ENCODE data around the gene TNFRSF8. TPM values are rescaled to one million over a fixed set of nuclear protein-coding genes. Genes with fewer than 3 reads are reported as not detected.

TNFRSF8 gene
- total RNA-seq, 1 donor from 2014 or later = 1.8 TPM

- no peak for ATAC-seq
- no peaks in the 10 kb centered on the region for H3K36me3 ChIP-seq
- no peak overlapping the region for H3K27ac ChIP-seq
- H3K27me3 ChIP-seq = no peaks in the 10 kb centered on the region
- H3K9me3 ChIP-seq = no peaks in the 10 kb centered on the region
- intact Hi-C loops (cut with DNase I) = no loop called here
- no peak for DNase-seq
- H3K4me3 ChIP-seq = no peak overlapping the region
- TF ChIP-seq, protein P1, sequence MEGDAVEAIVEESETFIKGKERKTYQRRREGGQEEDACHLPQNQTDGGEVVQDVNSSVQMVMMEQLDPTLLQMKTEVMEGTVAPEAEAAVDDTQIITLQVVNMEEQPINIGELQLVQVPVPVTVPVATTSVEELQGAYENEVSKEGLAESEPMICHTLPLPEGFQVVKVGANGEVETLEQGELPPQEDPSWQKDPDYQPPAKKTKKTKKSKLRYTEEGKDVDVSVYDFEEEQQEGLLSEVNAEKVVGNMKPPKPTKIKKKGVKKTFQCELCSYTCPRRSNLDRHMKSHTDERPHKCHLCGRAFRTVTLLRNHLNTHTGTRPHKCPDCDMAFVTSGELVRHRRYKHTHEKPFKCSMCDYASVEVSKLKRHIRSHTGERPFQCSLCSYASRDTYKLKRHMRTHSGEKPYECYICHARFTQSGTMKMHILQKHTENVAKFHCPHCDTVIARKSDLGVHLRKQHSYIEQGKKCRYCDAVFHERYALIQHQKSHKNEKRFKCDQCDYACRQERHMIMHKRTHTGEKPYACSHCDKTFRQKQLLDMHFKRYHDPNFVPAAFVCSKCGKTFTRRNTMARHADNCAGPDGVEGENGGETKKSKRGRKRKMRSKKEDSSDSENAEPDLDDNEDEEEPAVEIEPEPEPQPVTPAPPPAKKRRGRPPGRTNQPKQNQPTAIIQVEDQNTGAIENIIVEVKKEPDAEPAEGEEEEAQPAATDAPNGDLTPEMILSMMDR (IDR thresholded peaks at IDR 0.05) = no peak
- H3K4me1 ChIP-seq = peaks cover 58% of the 10 kb centered on the region
Observed at GRCh38 chr1:12170263-12170671, 107.2 kb downstream of the TNFRSF8 start.

DNA sequence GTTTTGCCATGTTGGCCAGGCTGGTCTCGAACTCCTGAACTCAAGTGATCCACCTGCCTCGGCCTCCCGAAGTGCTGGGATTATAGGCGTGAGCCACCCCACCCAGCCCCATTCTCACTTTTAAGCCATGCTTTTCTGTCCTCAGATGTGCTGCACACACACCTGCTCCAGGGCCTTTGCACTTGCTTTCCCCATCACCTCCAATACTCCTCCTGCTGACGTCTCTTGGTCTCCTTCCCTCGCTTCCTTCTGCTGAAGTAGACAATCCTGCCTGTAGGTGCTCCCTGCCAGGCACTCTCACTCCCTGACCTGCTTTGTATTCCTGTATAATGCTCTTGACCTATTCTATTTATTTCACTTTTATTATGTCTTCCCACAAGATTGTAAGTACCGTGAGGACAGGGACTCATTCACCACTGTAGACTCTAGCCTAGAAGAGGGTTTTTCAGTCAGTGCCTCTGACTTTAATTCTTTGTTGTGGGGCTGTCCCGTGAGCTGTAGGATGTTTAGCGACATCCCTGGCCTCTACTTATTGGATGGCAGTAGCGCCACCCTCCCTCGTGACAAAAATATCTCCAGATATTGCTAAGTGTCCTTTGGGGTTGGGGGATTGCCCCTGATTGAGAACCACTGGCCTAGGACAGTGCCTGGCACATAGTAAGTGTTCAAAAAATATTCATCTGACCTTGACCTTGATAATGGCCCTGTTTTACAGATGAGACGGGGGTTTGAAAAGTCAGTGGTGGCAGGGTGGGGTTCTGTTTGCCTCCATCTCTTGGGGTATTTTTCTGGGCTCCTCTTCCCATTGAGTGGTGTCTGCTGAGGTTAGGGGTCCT is 108.3 kb downstream of the TNFRSF8 start:
- Histone ChIP-seq H3K27ac (peak overlapping the region; percentile 79), H3K4me3 (no peak overlapping the region), H3K36me3 (no peaks in the 10 kb centered on the region), H3K4me1 (peaks cover 63% of the 10 kb centered on the region), H3K27me3 (no peaks in the 10 kb centered on the region), H3K9me3 (no peaks in the 10 kb centered on the region)
- DNase-seq = no peak
- intact Hi-C loops (cut with DNase I) = no loop called here
- TF ChIP-seq, protein P1 (IDR thresholded peaks at IDR 0.05) = no peak
- ATAC-seq = no peak

GRCh38 chr1:12172042-12172851 is 109.1 kb downstream of the TNFRSF8 start:
- no peak for ATAC-seq
- no peak overlapping the region for H3K4me3 ChIP-seq

DNA sequence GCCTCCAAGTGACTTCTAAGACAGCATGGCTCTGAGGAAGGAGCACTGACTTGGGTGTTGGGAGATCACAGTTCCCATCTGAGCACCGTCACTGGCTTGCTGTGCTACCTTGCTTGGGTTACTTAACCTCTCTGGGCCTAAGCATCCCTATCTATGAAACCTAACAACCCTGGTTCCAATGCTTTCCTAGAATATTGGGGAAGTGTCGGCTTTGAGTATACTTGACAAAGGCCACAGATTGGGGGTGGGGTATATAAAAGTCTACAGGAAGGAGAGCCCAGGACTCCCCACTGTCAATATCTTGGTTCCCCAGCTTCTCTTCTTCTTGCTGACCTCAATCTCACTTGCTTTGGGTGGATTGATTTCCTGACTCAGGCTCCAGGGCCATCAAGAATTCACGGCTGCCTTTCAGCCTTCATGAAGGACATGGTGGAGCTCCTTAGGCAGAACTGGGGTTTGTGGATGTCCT is 110.0 kb downstream of the TNFRSF8 start:
- peaks cover 74% of the 10 kb centered on the region for H3K4me1 ChIP-seq
- H3K27ac ChIP-seq = peak overlapping the region; percentile 79
- no peaks in the 10 kb centered on the region for H3K36me3 ChIP-seq
- no peaks in the 10 kb centered on the region for H3K27me3 ChIP-seq
- DNase-seq = no peak
- no peaks in the 10 kb centered on the region for H3K9me3 ChIP-seq
- no peak overlapping the region for H3K4me3 ChIP-seq
- no peak for ATAC-seq
- intact Hi-C loops (cut with DNase I) = no loop called here
- TF ChIP-seq, protein P1 (IDR thresholded peaks at IDR 0.05) = no peak

More at GRCh38 chr1:12172042-12172851, 109.1 kb downstream of the TNFRSF8 start:
- Histone ChIP-seq H3K27me3 (no peaks in the 10 kb centered on the region), H3K4me1 (peaks cover 66% of the 10 kb centered on the region), H3K27ac (peak overlapping the region; percentile 79), H3K36me3 (no peaks in the 10 kb centered on the region), H3K9me3 (no peaks in the 10 kb centered on the region)
- DNase-seq = no peak
- TF ChIP-seq, protein P1 (IDR thresholded peaks at IDR 0.05) = no peak
- intact Hi-C loops (cut with DNase I) = no loop called here

DNA sequence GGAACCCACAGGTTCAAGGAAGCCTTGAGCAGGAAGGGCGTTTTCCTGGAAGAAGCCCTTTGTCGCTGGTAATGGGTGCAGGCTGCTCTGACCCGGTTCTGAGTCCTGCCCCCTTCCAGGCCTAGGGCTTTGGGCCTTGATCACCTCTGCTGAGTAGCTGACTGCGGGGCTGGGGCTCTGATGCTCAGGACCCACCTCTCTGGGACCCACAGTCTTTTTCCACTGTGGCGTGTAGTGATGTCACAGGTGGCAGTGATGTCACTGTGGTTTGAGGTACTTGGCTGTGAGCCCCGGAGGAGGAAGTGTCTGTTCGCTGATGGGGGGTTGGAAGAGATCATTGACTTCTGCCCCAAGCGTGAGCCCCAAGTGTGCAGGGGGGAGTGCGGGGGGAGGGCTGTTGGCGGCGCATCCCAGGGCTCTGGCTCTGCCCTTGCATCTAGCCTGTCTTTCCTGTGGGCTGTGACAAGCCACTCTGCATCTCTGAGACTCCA is 110.6 kb downstream of the TNFRSF8 start:
- ATAC-seq (peak; percentile 56), DNase-seq (no peak)
- no peaks in the 10 kb centered on the region for H3K36me3 ChIP-seq
- intact Hi-C loops (cut with DNase I) = no loop called here
- peaks cover 74% of the 10 kb centered on the region for H3K4me1 ChIP-seq
- H3K27me3 ChIP-seq = no peaks in the 10 kb centered on the region
- H3K9me3 ChIP-seq = no peaks in the 10 kb centered on the region
- H3K27ac ChIP-seq = peak overlapping the region; percentile 79
- TF ChIP-seq, protein P1 (IDR thresholded peaks at IDR 0.05) = no peak
- H3K4me3 ChIP-seq = no peak overlapping the region
